Measurements from ENCODE around the gene CORO2B.

Gene CORO2B

DNA sequence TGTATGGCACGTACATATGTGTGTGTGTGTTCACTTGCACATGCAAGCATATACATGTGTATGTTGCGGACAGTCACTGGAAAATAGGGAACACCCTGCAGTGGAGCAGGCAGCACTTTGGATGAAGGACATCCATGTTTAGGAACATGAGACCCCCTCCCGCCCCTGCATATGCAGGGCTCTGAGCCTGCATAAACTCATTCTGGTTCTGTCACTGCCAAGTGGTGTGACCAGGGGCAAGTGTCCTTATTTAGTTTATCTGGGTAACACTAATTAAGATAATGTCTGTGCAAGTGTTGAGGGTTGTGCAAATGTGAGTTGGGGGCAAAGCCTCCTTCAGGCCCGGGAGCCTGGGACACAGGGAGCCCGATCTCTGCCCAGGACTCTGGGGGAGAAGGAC is 105.7 kb downstream of the CORO2B start:
- DNase-seq = no peak
- Mint-ChIP-seq H3K4me3 (no peak overlapping the region), H3K4me1 (ENCODE audit: low read depth) (no peaks in the 10 kb centered on the region), H3K9me3 (no peaks in the 10 kb centered on the region), H3K27ac (no peak overlapping the region), H3K36me3 (ENCODE audit: low read depth) (no peaks in the 10 kb centered on the region), H3K27me3 (no peaks in the 10 kb centered on the region)

DNA sequence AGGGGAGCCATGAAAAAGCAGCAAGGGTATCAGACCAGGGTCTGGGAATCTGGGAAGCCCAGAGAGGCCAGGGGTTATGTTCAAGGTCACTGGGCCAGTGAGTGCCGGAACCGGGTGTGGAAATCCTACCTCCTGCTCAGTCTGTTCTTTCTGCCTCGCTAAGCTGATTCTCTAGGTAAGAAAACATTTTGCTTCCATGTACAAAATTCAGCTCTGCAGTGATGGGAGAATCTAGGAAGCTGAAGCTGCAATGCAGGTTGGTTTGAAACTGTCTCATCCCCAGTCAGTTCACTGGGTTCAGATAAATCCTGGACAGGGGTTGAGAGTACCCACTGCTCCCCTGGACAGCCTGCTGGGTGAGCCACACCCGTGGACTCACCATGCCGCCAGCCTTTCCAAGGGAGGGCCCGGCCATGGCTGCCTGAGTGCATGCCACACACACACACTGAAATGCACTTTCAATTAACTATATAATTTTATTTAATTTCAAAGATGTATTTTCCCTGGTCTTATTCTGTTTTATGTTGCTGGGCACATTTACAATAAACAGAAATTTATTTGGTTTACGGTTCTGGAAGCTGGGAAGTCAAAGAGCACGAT is 108.4 kb downstream of the CORO2B start:
- H3K4me3 Mint-ChIP-seq = no peak overlapping the region
- no peak overlapping the region for H3K27ac Mint-ChIP-seq
- no peaks in the 10 kb centered on the region for H3K4me1 Mint-ChIP-seq (ENCODE audit: low read depth)
- H3K36me3 Mint-ChIP-seq (ENCODE audit: low read depth) = no peaks in the 10 kb centered on the region
- no peaks in the 10 kb centered on the region for H3K27me3 Mint-ChIP-seq
- H3K9me3 Mint-ChIP-seq = no peaks in the 10 kb centered on the region
- DNase-seq = no peak

DNA sequence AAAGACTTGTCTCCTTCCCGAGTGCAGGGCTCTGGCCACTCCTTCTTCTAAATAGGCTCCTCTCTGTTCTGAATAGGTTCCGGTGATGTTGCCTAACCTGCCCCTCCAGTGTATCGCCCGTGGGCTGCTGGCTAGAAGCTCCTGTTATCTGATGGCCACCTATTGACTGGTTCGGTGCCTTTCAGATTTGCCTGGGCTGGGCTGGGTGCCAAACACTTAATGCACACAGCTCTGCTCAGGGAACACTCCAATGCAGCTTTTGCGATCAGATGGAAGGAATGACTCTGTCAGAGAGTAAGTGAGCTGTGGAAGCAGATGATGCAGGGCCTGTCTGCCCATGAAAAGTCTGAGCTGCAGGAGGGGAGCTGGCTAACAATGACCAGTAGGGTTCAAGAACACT is 112.9 kb downstream of the CORO2B start:
- H3K4me1 Mint-ChIP-seq (ENCODE audit: low read depth) = peaks cover 9% of the 10 kb centered on the region
- H3K27ac Mint-ChIP-seq = no peak overlapping the region

DNA sequence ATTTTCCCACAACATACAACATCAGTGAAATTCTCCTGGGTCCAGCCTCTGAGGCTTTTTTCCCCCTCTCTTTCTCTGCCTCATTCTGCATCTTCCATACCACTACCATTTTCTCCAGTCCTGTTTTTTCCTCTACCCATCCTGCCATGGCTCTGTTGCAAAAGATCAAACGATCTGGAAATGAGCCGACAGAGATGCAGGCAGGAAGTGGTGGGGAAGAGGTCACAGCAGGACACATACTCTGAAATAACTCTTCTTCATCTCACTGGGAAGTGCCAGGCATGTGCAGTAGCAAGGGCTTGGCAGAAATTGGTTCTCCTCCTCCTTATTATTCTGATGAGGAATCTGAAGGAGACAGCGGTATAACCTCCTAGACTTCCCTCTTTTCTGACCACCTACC is 114.3 kb downstream of the CORO2B start:
- no peak overlapping the region for H3K4me3 Mint-ChIP-seq
- H3K27ac Mint-ChIP-seq = no peak overlapping the region

More for the DNA sequence above, 112.9 kb downstream of the CORO2B start:
- H3K4me3 Mint-ChIP-seq = no peak overlapping the region
- H3K9me3 Mint-ChIP-seq = no peaks in the 10 kb centered on the region
- no peak for DNase-seq
- H3K36me3 Mint-ChIP-seq (ENCODE audit: low read depth) = no peaks in the 10 kb centered on the region
- no peaks in the 10 kb centered on the region for H3K27me3 Mint-ChIP-seq

DNA sequence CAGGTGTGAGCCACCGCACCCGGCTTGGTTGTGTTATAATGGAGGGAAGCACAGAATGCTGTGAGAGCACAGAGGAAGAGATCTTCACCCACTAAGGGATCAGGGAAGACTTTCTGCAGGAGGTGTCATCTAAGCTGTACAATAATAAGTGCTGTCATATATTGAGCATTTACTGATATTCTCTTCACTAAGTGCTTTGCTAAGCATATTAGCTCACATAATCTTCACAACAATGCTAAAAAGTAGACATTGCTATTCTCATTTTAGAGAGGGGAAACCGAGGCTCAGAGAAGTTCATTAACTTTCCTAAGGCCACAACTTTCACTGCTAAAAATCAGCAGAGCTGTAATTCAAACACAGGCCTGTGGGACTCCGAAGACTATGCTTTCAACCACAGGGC is 115.3 kb downstream of the CORO2B start:
- Mint-ChIP-seq H3K27ac (no peak overlapping the region), H3K36me3 (ENCODE audit: low read depth) (no peaks in the 10 kb centered on the region), H3K27me3 (no peaks in the 10 kb centered on the region), H3K9me3 (no peaks in the 10 kb centered on the region), H3K4me1 (ENCODE audit: low read depth) (peaks cover 9% of the 10 kb centered on the region), H3K4me3 (no peak overlapping the region)
- no peak for DNase-seq

More for the DNA sequence above, 114.3 kb downstream of the CORO2B start:
- H3K36me3 Mint-ChIP-seq (ENCODE audit: low read depth) = no peaks in the 10 kb centered on the region
- DNase-seq = no peak
- H3K9me3 Mint-ChIP-seq = no peaks in the 10 kb centered on the region
- H3K27me3 Mint-ChIP-seq = no peaks in the 10 kb centered on the region
- H3K4me1 Mint-ChIP-seq (ENCODE audit: low read depth) = peaks cover 9% of the 10 kb centered on the region

DNA sequence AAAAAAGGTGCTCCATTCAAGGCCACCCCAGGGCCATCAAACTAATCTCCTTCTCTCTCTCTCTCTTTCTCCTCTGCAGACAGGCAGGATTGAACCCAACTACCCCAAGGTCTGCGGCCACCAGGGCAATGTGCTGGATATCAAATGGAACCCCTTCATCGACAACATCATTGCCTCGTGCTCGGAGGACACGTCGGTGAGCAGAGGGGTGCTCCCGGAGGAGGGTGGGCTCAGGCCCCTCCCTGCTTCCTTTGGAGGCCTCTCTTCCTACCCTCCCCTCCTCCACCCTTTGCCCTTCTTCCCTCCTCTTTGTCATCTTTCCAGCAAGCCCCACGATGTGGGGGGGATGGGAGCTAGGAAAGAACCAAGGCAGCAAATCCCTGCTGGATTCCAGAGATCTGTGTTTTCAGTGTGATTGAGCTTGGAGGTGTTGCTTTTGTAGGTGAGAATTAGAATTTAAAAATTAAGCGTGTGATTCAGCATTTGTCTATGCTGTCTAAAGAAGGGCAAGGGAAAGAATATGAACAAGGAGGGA is 116.3 kb downstream of the CORO2B start:
- Mint-ChIP-seq H3K36me3 (ENCODE audit: low read depth) (no peaks in the 10 kb centered on the region), H3K4me1 (ENCODE audit: low read depth) (peaks cover 9% of the 10 kb centered on the region), H3K27me3 (no peaks in the 10 kb centered on the region), H3K4me3 (no peak overlapping the region), H3K27ac (no peak overlapping the region), H3K9me3 (no peaks in the 10 kb centered on the region)
- no peak for DNase-seq

DNA sequence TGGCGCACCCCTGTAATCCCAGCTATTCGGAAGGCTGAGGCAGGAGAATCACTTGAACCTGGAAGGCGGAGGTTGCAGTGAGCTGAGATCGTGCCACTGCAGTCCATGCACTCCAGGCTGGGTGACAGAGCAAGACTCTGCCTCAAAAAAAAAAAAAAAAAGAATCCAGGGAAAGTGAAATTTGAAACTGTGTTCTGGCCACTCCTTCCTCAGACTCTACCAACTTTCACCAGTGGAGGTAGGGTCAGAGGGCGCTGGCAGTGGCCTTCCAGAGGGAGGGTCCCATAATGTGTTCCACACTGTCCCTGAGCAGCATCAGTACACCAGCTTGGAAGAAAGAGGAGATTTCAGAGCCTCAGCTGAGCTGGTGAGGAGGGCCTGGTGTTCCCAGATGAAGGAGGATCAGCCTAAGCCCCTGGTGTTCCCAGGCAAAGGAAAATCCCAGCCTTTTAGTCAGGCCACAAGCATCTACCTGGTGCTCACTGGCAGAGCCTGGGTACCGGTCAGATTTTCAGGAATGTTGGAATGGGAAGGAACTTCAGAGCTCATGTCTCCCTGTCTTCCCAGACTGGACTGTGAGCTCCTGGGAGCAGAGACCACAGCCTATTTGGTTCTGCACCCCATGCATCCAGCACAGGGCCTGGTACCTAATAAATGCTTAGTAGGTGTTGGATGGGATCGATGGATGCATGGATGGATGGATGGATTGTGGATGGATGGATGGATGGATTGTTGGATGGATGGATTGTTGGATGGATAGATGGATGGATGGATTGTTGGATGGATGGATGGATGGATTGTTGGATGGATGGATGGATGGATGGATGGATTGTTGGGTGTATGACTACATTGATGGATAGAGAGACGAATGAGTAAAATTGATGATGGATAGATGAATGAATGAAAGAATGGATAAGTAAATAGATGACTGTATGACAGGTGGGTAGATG is 117.9 kb downstream of the CORO2B start:
- no peaks in the 10 kb centered on the region for H3K9me3 Mint-ChIP-seq
- H3K27me3 Mint-ChIP-seq = peaks cover 3% of the 10 kb centered on the region
- no peak overlapping the region for H3K27ac Mint-ChIP-seq
- H3K4me3 Mint-ChIP-seq = no peak overlapping the region
- H3K36me3 Mint-ChIP-seq (ENCODE audit: low read depth) = no peaks in the 10 kb centered on the region
- DNase-seq = no peak
- peaks cover 9% of the 10 kb centered on the region for H3K4me1 Mint-ChIP-seq (ENCODE audit: low read depth)

DNA sequence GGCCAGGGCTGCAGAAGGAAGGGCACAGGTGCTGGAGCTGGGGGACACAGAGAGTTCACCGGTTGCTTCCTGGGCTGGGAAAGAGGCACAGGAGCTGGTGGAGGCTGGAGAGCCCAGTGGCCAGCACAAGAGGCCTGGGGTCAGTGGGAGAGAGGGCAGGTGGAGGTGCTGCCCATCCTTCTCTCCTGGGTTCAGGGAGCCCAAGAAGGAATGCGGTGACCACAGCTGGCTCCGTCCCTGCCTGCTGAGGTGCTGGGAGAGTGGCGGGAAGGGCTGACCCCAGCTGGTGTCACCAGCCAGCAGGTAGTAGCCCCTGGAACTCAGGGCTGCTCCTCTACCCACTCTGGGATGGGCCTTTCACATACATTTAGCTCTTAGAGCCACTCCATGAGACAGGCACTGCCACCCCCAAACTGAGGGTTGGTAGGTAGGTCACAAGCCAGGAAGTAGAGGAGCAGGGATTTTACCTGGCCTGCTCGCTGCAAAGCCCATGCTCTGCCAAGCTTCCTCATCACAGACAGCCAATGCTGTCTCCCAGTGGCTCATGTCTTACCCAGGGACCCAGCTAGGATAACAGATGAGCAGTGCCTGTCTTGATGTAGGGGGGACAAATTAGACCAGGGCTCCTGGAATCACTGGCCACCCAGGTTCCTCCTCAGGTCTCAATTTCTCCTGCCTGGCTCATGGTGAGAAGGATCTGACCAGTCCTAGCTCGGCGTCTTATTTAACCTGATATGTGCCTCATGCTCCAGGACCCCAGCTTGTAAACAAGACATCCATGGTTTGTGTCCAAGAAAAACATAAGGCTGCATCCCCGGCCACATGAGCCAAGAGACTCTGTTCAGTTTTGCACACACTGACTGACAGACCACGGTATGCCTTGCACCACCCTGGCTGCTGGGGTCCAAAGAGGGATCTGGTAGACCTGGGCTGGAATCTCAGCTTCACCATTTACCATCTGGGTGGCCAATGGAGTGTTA is 119.2 kb downstream of the CORO2B start:
- Mint-ChIP-seq H3K36me3 (ENCODE audit: low read depth) (no peaks in the 10 kb centered on the region), H3K27me3 (peaks cover 3% of the 10 kb centered on the region), H3K4me1 (ENCODE audit: low read depth) (peaks cover 6% of the 10 kb centered on the region), H3K27ac (no peak overlapping the region), H3K9me3 (no peaks in the 10 kb centered on the region), H3K4me3 (no peak overlapping the region)
- DNase-seq = no peak

DNA sequence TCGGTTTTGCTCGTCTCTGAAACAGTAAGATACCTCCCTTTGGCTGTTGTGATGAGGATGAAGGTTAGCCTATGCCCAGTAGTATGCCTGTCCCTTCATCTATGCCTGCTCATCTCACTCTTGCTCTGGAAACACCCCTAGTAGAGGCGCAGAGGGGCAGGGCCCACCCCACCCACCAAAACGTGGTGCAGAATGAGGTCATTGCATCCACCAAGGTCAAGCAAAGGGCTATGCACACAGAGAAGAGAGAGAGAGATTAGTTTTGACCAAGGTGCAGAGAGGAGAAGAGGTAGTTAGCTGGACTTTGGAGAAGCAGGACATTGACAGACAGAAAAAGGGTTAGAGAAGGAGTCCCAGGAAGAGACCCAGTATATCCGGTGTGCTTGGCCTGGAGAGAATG is 119.9 kb downstream of the CORO2B start:
- H3K27ac Mint-ChIP-seq = no peak overlapping the region

DNA sequence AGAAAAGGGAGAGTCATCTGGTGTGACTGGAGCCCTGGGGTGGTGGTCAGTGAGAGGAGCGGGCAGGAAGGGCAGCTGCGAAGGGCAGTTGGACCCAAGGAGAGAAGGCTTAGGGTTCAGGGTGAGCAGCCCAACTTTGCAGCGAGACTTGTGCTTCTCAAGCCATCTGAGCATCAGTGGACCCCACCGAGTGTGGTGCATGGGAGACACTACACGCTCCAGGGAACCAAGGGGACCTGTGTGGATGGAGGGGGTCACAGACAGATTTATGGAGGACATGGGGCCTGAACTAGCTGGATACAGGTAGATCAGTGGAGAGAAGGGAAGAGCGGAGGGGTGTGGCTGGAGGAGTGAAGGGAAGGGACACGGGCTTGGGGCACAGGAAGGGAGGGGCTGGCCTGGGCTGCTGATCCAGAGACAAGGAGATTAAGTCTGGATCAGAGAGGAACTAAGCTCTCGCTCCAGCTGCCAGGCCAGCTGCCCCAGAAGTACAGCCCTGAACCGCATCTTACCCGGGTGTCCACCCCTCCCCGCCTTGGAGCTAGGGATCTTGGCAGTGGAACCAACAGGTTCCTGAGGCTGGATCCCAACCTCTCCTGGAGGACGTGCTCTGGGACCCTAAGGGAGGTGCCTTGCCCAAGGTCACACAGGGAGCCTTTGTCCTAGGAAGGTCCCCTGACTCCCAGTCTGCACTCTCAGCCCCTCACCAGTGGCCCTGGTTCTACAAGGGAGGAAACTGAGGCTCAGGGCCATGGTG is 120.5 kb downstream of the CORO2B start:
- H3K4me1 Mint-ChIP-seq (ENCODE audit: low read depth) = no peaks in the 10 kb centered on the region
- no peaks in the 10 kb centered on the region for H3K36me3 Mint-ChIP-seq (ENCODE audit: low read depth)
- no peak overlapping the region for H3K27ac Mint-ChIP-seq
- no peaks in the 10 kb centered on the region for H3K9me3 Mint-ChIP-seq
- no peak overlapping the region for H3K4me3 Mint-ChIP-seq
- DNase-seq = no peak
- H3K27me3 Mint-ChIP-seq = peaks cover 8% of the 10 kb centered on the region

More for the DNA sequence above, 119.9 kb downstream of the CORO2B start:
- no peaks in the 10 kb centered on the region for H3K9me3 Mint-ChIP-seq
- H3K36me3 Mint-ChIP-seq (ENCODE audit: low read depth) = no peaks in the 10 kb centered on the region
- no peak for DNase-seq
- peaks cover 7% of the 10 kb centered on the region for H3K27me3 Mint-ChIP-seq
- no peak overlapping the region for H3K4me3 Mint-ChIP-seq
- H3K4me1 Mint-ChIP-seq (ENCODE audit: low read depth) = no peaks in the 10 kb centered on the region

DNA sequence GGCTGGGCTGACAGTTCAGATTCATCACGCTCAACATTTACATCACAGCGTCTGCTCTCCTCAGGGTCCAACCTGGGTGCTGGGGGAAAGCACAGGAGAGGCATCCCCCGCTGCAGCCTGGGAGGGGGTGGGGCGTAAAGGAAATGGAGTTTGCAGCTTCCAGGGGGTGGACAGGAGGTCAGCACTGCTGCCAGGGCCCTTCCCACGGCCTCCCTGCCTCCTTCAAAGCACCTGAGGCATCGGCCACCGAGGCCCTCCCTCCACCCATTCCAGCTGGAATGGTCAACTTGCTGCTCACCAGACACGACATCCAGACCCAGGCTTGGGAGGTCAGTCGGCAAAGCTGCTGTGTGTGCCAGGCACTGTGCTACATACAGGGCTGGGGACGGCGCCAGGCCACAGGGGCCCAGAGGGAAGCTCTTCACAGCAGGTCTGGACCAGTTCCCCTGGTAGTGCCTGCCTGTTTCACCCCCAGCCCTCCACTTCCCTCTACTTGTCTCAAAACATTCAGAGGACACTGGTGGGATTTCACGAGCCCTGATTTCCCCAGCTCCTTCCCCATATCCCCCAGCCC is 121.2 kb downstream of the CORO2B start:
- H3K9me3 Mint-ChIP-seq = no peaks in the 10 kb centered on the region
- peaks cover 12% of the 10 kb centered on the region for H3K27me3 Mint-ChIP-seq
- no peak overlapping the region for H3K27ac Mint-ChIP-seq

DNA sequence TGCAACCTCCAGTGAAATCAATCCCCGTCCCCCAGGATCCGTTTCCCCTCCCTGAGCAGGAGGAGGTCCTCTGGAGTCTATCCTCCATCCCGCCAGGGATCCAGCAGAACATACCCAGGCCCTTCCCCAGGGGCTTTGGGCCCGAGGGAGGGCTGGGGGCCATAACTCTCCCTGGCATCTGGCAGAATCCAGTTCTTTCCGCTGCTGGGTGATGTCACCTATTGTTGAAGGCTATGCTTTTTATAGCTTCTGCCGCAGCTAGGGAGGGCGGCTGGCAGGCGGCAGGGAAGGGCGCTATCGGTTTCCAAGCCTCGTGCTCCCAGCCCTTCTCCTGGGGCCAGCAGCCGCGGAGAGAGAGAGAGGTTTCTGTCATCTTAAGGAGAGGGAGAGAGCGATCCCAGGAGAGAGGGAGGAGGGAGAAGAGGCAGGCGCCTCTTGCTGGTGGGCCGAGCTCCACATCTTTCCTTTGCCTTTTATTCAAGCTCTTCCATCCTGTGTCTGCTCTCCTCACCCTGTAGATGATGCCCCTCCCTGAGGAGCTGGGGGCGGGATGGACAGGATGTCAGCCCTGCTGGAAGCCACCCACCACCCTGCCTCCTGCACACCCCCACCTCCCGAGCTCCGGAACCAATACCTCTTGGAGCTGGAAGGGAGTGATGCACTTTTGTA is 121.8 kb downstream of the CORO2B start:
- DNase-seq = no peak
- no peaks in the 10 kb centered on the region for H3K36me3 Mint-ChIP-seq (ENCODE audit: low read depth)
- no peaks in the 10 kb centered on the region for H3K4me1 Mint-ChIP-seq (ENCODE audit: low read depth)
- H3K27ac Mint-ChIP-seq = no peak overlapping the region
- peaks cover 12% of the 10 kb centered on the region for H3K27me3 Mint-ChIP-seq
- no peak overlapping the region for H3K4me3 Mint-ChIP-seq
- H3K9me3 Mint-ChIP-seq = no peaks in the 10 kb centered on the region

More for the DNA sequence above, 121.2 kb downstream of the CORO2B start:
- no peaks in the 10 kb centered on the region for H3K36me3 Mint-ChIP-seq (ENCODE audit: low read depth)
- H3K4me1 Mint-ChIP-seq (ENCODE audit: low read depth) = no peaks in the 10 kb centered on the region
- no peak for DNase-seq
- no peak overlapping the region for H3K4me3 Mint-ChIP-seq

DNA sequence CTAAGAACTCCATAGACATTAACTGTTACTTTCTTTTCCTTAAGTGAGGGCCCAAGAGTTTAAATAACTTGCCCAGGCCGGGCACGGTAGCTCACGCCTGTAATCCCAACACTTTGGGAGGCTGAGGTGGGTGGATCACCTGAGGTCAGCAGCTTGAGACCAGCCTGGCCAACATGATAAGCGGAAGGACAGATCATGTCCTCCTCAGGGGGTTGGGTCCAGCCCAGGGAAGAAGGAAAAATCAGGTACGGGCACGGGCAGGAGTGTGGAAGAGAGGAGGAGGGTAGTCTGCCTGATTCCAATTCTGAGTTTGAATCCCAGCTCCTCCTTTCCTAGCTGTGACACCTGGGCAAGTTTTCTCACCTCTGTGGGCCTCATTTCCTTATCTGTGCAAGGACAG is 123.1 kb downstream of the CORO2B start:
- Mint-ChIP-seq H3K27me3 (peaks cover 12% of the 10 kb centered on the region), H3K4me1 (ENCODE audit: low read depth) (no peaks in the 10 kb centered on the region), H3K9me3 (no peaks in the 10 kb centered on the region), H3K36me3 (ENCODE audit: low read depth) (no peaks in the 10 kb centered on the region), H3K27ac (no peak overlapping the region), H3K4me3 (no peak overlapping the region)
- DNase-seq = no peak

All from activated T-cell treated with anti-CD3 and anti-CD28 coated beads, Interleukin-2, amount 50 U/mL, for 24 hours (primary cell).